HCT116 (cell line): ENCODE data around the gene CALHM3.

Experiments
- CEBPB ChIP-seq: IDR thresholded peaks from 2 replicates; pipeline ENCODE4 v1.6.1; 2012; ENCODE audit warnings: low read depth
- EGR1 ChIP-seq: IDR thresholded peaks from 2 replicates; pipeline ENCODE4 v1.6.1; 2012; ENCODE audit warnings: low read depth
- ELF1 ChIP-seq: IDR thresholded peaks from 2 replicates; pipeline ENCODE4 v1.6.1; 2012; ENCODE audit warnings: low read depth, borderline replicate concordance
- EZH2 ChIP-seq: fragments of 200-600 bp; sonication (generic); IDR thresholded peaks from 2 replicates; pipeline ENCODE4 v1.6.1; 2017; ENCODE audit warnings: antibody characterized with exemption, mixed run types
- EZH2phosphoT487 ChIP-seq: fragments of 200-600 bp; IDR thresholded peaks from 2 replicates; pipeline ENCODE4 v1.6.1; 2018; ENCODE audit warnings: antibody characterized with exemption, borderline replicate concordance
- FOSL1 ChIP-seq: IDR thresholded peaks from 2 replicates; pipeline ENCODE4 v1.6.1; 2012; ENCODE audit warnings: low read depth
- MAX ChIP-seq: IDR thresholded peaks from 2 replicates; pipeline ENCODE4 v1.6.1; 2012
- POLR2A ChIP-seq: IDR thresholded peaks from 2 replicates; pipeline ENCODE4 v1.7.0; 2011; ENCODE audit warnings: borderline replicate concordance; ENCODE audit not compliant: insufficient read depth, insufficient read length; ENCODE audit errors: extremely low read depth
- REST ChIP-seq: IDR thresholded peaks from 2 replicates; pipeline ENCODE4 v1.6.1; 2012; ENCODE audit warnings: low read depth
- SP1 ChIP-seq: IDR thresholded peaks from 2 replicates; pipeline ENCODE4 v1.6.1; 2012; ENCODE audit warnings: low read depth
- TCF7L2 ChIP-seq: IDR thresholded peaks from 2 replicates; pipeline ENCODE4 v1.7.0; 2011; ENCODE audit warnings: borderline replicate concordance, inconsistent platforms; ENCODE audit not compliant: insufficient read depth, insufficient read length; ENCODE audit errors: extremely low read depth
- YY1 ChIP-seq: IDR thresholded peaks from 2 replicates; pipeline ENCODE4 v1.6.1; 2011; ENCODE audit warnings: low read length, low read depth, moderate library complexity, mild to moderate bottlenecking; ENCODE audit not compliant: insufficient replicate concordance; ENCODE audit errors: extremely low read depth
- TF ChIP-seq, protein P1 (sequence below), 3 experiments: fragments of 200-600 bp in 1 of 3; sonication (generic) in 1 of 3; IDR thresholded peaks in 2 of 3; conservative IDR thresholded peaks in 1 of 3; 2 replicates each; pipeline ENCODE4 v1.5.1; 2012 to 2017; ENCODE audit warnings: low read depth in 2 of 3, low read length in 2 of 3, antibody characterized with exemption in 1 of 3, borderline replicate concordance in 1 of 3, control low read depth in 1 of 3, mild to moderate bottlenecking in 1 of 3, mixed read lengths in 1 of 3, mixed run types in 1 of 3, moderate library complexity in 1 of 3; ENCODE audit not compliant: insufficient read depth in 1 of 3
- TF ChIP-seq, protein P2 (sequence below): IDR thresholded peaks from 2 replicates; pipeline ENCODE4 v1.6.1; 2011; ENCODE audit warnings: mild to moderate bottlenecking, low read length, moderate library complexity; ENCODE audit not compliant: insufficient replicate concordance; ENCODE audit errors: extremely low read depth

GRCh38 chr10:103439776-103440175, 39.3 kb downstream of the CALHM3 start:
- TF ChIP-seq POLR2A: no peak
- TF ChIP-seq YY1: no peak
- TF ChIP-seq MAX: no peak
- TF ChIP-seq, protein P1, sequence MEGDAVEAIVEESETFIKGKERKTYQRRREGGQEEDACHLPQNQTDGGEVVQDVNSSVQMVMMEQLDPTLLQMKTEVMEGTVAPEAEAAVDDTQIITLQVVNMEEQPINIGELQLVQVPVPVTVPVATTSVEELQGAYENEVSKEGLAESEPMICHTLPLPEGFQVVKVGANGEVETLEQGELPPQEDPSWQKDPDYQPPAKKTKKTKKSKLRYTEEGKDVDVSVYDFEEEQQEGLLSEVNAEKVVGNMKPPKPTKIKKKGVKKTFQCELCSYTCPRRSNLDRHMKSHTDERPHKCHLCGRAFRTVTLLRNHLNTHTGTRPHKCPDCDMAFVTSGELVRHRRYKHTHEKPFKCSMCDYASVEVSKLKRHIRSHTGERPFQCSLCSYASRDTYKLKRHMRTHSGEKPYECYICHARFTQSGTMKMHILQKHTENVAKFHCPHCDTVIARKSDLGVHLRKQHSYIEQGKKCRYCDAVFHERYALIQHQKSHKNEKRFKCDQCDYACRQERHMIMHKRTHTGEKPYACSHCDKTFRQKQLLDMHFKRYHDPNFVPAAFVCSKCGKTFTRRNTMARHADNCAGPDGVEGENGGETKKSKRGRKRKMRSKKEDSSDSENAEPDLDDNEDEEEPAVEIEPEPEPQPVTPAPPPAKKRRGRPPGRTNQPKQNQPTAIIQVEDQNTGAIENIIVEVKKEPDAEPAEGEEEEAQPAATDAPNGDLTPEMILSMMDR (IDR thresholded peaks at IDR 0.05 in 2 of 3, conservative IDR thresholded peaks at IDR 0.05 in 1 of 3; ENCODE audit: borderline replicate concordance in 1 of 3, insufficient read depth in 1 of 3, low read depth in 2 of 3, low read length in 2 of 3): no peak
- no peak for TF ChIP-seq CEBPB
- no peak for TF ChIP-seq ELF1
- no peak for TF ChIP-seq FOSL1
- no peak for TF ChIP-seq EZH2phosphoT487
- no peak for TF ChIP-seq EZH2
- TF ChIP-seq SP1: no peak
- TF ChIP-seq TCF7L2: no peak
- no peak for TF ChIP-seq REST
- no peak for TF ChIP-seq EGR1
- TF ChIP-seq, protein P2, sequence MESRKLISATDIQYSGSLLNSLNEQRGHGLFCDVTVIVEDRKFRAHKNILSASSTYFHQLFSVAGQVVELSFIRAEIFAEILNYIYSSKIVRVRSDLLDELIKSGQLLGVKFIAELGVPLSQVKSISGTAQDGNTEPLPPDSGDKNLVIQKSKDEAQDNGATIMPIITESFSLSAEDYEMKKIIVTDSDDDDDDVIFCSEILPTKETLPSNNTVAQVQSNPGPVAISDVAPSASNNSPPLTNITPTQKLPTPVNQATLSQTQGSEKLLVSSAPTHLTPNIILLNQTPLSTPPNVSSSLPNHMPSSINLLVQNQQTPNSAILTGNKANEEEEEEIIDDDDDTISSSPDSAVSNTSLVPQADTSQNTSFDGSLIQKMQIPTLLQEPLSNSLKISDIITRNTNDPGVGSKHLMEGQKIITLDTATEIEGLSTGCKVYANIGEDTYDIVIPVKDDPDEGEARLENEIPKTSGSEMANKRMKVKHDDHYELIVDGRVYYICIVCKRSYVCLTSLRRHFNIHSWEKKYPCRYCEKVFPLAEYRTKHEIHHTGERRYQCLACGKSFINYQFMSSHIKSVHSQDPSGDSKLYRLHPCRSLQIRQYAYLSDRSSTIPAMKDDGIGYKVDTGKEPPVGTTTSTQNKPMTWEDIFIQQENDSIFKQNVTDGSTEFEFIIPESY: no peak
